ENCODE data around the gene SERPINB3.
"Not testable (repeated sequence)": the region's sequence is repeated elsewhere in the genome, so short reads cannot be mapped to it uniquely, and the experiment has no call there.

Gene SERPINB3

GRCh38 chr18:63661750-63662149, at the start of gene SERPINB3:
Gene SERPINB3 (minus strand): TSS chr18:63661893. CDS start chr18:63661216, 677 bp downstream.
- not testable (repeated sequence) for DNase-seq

- DNase-seq, result no peak
Measured at GRCh38 chr18:63708650-63709049, 47.0 kb upstream of the SERPINB3 start.

- DNase-seq, result no peak
Measured at GRCh38 chr18:63707816-63708215, 46.1 kb upstream of the SERPINB3 start.

- no peak for DNase-seq
Measured at GRCh38 chr18:63705401-63705800, 43.7 kb upstream of the SERPINB3 start.

GRCh38 chr18:63702660-63703059, 41.0 kb upstream of the SERPINB3 start, which contains the start of gene SERPINB11:
Gene SERPINB11 (plus strand): TSS chr18:63702960. CDS start chr18:63710194, 7,234 bp downstream.
- no peak for DNase-seq

GRCh38 chr18:63701952-63702351, 40.3 kb upstream of the SERPINB3 start:
- no peak for DNase-seq

- no peak for DNase-seq
Measured at GRCh38 chr18:63700501-63700900, 38.8 kb upstream of the SERPINB3 start.

- DNase-seq, result no peak
Measured at GRCh38 chr18:63697097-63697660, 35.5 kb upstream of the SERPINB3 start.

- no peak for DNase-seq
Measured at GRCh38 chr18:63689064-63689463, 27.4 kb upstream of the SERPINB3 start.

GRCh38 chr18:63686871-63687270, 25.2 kb upstream of the SERPINB3 start:
- no peak for DNase-seq

GRCh38 chr18:63684718-63685117, 23.0 kb upstream of the SERPINB3 start:
- DNase-seq, result no peak

- no peak for DNase-seq
Measured at GRCh38 chr18:63683890-63684289, 22.2 kb upstream of the SERPINB3 start.

- DNase-seq, result no peak
Measured at GRCh38 chr18:63683152-63683551, 21.5 kb upstream of the SERPINB3 start.

- peak; percentile 81 for DNase-seq
Measured at GRCh38 chr18:63681449-63682340, 20.0 kb upstream of the SERPINB3 start.

GRCh38 chr18:63679820-63680606, 18.3 kb upstream of the SERPINB3 start:
- no peak for DNase-seq

GRCh38 chr18:63677500-63678225, 16.0 kb upstream of the SERPINB3 start:
- DNase-seq, result no peak

- peak; percentile 31 for DNase-seq
Measured at GRCh38 chr18:63676526-63677323, 15.0 kb upstream of the SERPINB3 start.

- DNase-seq, result no peak
Measured at GRCh38 chr18:63664571-63664970, 2.9 kb upstream of the SERPINB3 start.

- not testable (repeated sequence) for DNase-seq
Measured at GRCh38 chr18:63658920-63659319, 2.8 kb downstream of the SERPINB3 start.

- not testable (repeated sequence) for DNase-seq
Measured at GRCh38 chr18:63650271-63650670, 11.4 kb downstream of the SERPINB3 start.

GRCh38 chr18:63648241-63648640, 13.5 kb downstream of the SERPINB3 start:
- DNase-seq, result no peak

- DNase-seq, result no peak
Measured at GRCh38 chr18:63646936-63647335, 14.8 kb downstream of the SERPINB3 start.
